ENCODE data around the gene POMT1. TPM values are rescaled to one million over a fixed set of nuclear protein-coding genes. Genes with fewer than 3 reads are reported as not detected.
"Not testable (repeated sequence)": the region's sequence is repeated elsewhere in the genome, so short reads cannot be mapped to it uniquely, and the experiment has no call there.

POMT1 gene
- total RNA-seq, 6 donors from 2014 or later, result 24.7 to 55.5 (median 27.2) TPM

- Histone ChIP-seq H3K9me3 (no peaks in the 10 kb centered on the region), H3K27ac (no peak overlapping the region), H3K36me3 (peaks cover 0 to 83% (median 63%) of the 10 kb centered on the region in 4 donors), H3K4me1 (no peaks in the 10 kb centered on the region), H3K27me3 (no peaks in the 10 kb centered on the region), H3K4me3 (no peak overlapping the region)
- DNase-seq (no peak), ATAC-seq (ENCODE audit: low FRiP score in 2 of 2) (no peak)
- TF ChIP-seq EP300 (IDR thresholded peaks at IDR 0.05) (no peak), POLR2AphosphoS5 (IDR thresholded peaks at IDR 0.05) (no peak), POLR2A (IDR thresholded peaks at IDR 0.05) (no peak)
- TF ChIP-seq, protein P1, sequence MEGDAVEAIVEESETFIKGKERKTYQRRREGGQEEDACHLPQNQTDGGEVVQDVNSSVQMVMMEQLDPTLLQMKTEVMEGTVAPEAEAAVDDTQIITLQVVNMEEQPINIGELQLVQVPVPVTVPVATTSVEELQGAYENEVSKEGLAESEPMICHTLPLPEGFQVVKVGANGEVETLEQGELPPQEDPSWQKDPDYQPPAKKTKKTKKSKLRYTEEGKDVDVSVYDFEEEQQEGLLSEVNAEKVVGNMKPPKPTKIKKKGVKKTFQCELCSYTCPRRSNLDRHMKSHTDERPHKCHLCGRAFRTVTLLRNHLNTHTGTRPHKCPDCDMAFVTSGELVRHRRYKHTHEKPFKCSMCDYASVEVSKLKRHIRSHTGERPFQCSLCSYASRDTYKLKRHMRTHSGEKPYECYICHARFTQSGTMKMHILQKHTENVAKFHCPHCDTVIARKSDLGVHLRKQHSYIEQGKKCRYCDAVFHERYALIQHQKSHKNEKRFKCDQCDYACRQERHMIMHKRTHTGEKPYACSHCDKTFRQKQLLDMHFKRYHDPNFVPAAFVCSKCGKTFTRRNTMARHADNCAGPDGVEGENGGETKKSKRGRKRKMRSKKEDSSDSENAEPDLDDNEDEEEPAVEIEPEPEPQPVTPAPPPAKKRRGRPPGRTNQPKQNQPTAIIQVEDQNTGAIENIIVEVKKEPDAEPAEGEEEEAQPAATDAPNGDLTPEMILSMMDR (IDR thresholded peaks at IDR 0.05), result no peak
- WGBS, 2 donors, result 95% methylated on average over 5 to 13 of the region's 15 CpGs
Measured at GRCh38 chr9:131513177-131513576, 10.5 kb downstream of the POMT1 start.

GRCh38 chr9:131515559-131516031, 12.9 kb downstream of the POMT1 start:
- H3K4me3 ChIP-seq; H3K9me3 ChIP-seq; H3K27me3 ChIP-seq; ATAC-seq (ENCODE audit: low FRiP score in 2 of 2); DNase-seq; H3K4me1 ChIP-seq: not testable (repeated sequence)
- H3K27ac ChIP-seq, result peak overlapping the region in 2 of 4 donors; percentile 15 to 25
- 56 to 85% methylated on average over 7 to 9 of the region's 12 CpGs for WGBS, 2 donors
- peaks cover 16 to 96% (median 74%) of the 10 kb centered on the region in 4 donors for H3K36me3 ChIP-seq

- no peaks in the 10 kb centered on the region for H3K27me3 ChIP-seq
- H3K4me3 ChIP-seq, result no peak overlapping the region
- no peaks in the 10 kb centered on the region for H3K4me1 ChIP-seq
- peaks cover 17 to 96% (median 74%) of the 10 kb centered on the region in 4 donors for H3K36me3 ChIP-seq
- no peaks in the 10 kb centered on the region for H3K9me3 ChIP-seq
- TF ChIP-seq, protein P1 (IDR thresholded peaks at IDR 0.05), result no peak
- TF ChIP-seq POLR2AphosphoS5 (IDR thresholded peaks at IDR 0.05) (no peak), EP300 (IDR thresholded peaks at IDR 0.05) (no peak), POLR2A (IDR thresholded peaks at IDR 0.05) (no peak)
- DNase-seq, result no peak
- peak overlapping the region in 2 of 4 donors; percentile 15 to 25 for H3K27ac ChIP-seq
- no peak for ATAC-seq (ENCODE audit: low FRiP score in 2 of 2)
- WGBS, 2 donors, result 79 to 80% methylated on average over 13 to 14 of the region's 15 CpGs
Measured at GRCh38 chr9:131516100-131516499, 13.4 kb downstream of the POMT1 start.

DNA sequence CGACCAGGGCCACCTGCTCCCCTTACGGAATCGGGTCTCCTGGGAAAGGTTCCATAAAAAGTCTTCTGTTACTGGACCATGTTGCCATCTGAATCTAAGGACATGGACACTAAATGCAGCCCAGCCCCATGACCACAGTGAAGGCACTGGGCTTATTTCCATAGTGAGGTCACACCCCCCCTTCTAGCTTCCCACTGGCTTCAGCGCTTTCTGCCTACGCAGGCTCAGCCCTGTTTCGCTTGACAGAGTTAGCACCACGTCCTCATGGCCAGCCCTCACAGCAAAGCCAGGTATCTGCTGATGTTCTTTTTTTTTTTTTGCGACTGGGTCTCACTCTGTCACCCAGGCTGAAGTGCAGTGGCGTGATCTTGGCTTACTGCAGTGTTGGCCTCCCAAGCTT, 14.2 kb downstream of the POMT1 start:
- no peaks in the 10 kb centered on the region for H3K4me1 ChIP-seq
- H3K27me3 ChIP-seq, result no peaks in the 10 kb centered on the region
- H3K4me3 ChIP-seq, result no peak overlapping the region
- 94 to 96% methylated on average over 9 of the region's 9 CpGs for WGBS, 2 donors
- TF ChIP-seq EP300 (IDR thresholded peaks at IDR 0.05) (no peak), POLR2A (IDR thresholded peaks at IDR 0.05) (no peak), POLR2AphosphoS5 (IDR thresholded peaks at IDR 0.05) (no peak)
- TF ChIP-seq, protein P1 (IDR thresholded peaks at IDR 0.05), result no peak
- H3K36me3 ChIP-seq, result peaks cover 17 to 96% (median 76%) of the 10 kb centered on the region in 4 donors
- ATAC-seq (ENCODE audit: low FRiP score in 2 of 2) (no peak), DNase-seq (no peak)
- H3K27ac ChIP-seq, result no peak overlapping the region
- no peaks in the 10 kb centered on the region for H3K9me3 ChIP-seq

DNA sequence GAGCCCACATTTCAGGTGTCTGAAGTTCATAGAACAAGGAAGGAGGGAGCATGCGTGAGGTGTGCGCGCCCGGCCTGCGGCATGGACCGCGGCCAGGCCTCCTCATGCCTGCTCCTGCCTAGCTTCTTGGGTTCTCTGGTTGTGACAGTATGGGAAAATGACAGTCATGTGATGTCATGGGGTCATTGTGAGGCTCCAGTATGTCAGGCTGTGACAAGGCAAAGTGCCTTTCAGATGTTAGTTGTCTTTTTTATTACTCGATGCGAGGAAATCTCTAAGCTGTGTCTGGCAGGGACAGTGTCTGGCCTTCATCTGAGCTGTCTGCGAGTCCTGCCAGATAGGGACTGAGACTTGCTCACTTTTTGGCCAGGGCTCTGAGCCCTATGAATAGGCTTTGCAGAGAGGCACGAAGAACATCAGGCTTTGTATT, 15.1 kb downstream of the POMT1 start:
- Histone ChIP-seq H3K27me3 (no peaks in the 10 kb centered on the region), H3K9me3 (no peaks in the 10 kb centered on the region), H3K36me3 (peaks cover 21 to 95% (median 78%) of the 10 kb centered on the region in 4 donors), H3K4me1 (no peaks in the 10 kb centered on the region), H3K27ac (no peak overlapping the region), H3K4me3 (no peak overlapping the region)
- TF ChIP-seq POLR2AphosphoS5 (IDR thresholded peaks at IDR 0.05), result no peak
- no peak for TF ChIP-seq POLR2A (IDR thresholded peaks at IDR 0.05)
- TF ChIP-seq, protein P1 (IDR thresholded peaks at IDR 0.05), result no peak
- TF ChIP-seq EP300 (IDR thresholded peaks at IDR 0.05), result no peak
- DNase-seq, result no peak
- WGBS, 2 donors, result 97 to 100% methylated on average over 1 to 11 of the region's 11 CpGs
- no peak for ATAC-seq (ENCODE audit: low FRiP score in 2 of 2)

Measured in upper lobe of left lung (tissue), 6 donors.